Mesenchymal stem cell (in vitro differentiated cells and primary cell): Measurements from ENCODE around the gene SFSWAP.
A peak's percentile ranks its signal among the peaks of the same experiment; 100 is the strongest.

ENCODE experiments used
- DNase-seq: peaks from one replicate; pipeline ENCODE4 v3.0.0-alpha.2; 2013
- H2AFZ ChIP-seq: one replicate; pipeline ENCODE4 v1.6.1; 2013; ENCODE audit warnings: low read depth, mild to moderate bottlenecking, control low read depth, inconsistent platforms, low read length, moderate library complexity
- H2AK5ac ChIP-seq: 2 replicates; pipeline ENCODE4 v1.6.1; 2013; ENCODE audit warnings: low read length, moderate library complexity, mild to moderate bottlenecking, inconsistent platforms; ENCODE audit not compliant: severe bottlenecking
- H2BK120ac ChIP-seq: one replicate; pipeline ENCODE4 v1.6.1; 2013; ENCODE audit warnings: low read depth, mild to moderate bottlenecking, inconsistent platforms, low read length, moderate library complexity
- H2BK12ac ChIP-seq, 2 experiments: one replicate each; pipeline ENCODE4 v1.6.1; 2013; ENCODE audit warnings: inconsistent platforms in 2 of 2, low read length in 2 of 2, mild to moderate bottlenecking in 2 of 2, moderate library complexity in 2 of 2, control low read depth in 1 of 2
- H2BK15ac ChIP-seq: one replicate; pipeline ENCODE4 v1.6.1; 2013; ENCODE audit warnings: mild to moderate bottlenecking, low read depth, inconsistent platforms; ENCODE audit not compliant: poor library complexity, severe bottlenecking
- H2BK5ac ChIP-seq: 2 replicates; pipeline ENCODE4 v1.6.1; 2013; ENCODE audit warnings: low read depth, mild to moderate bottlenecking, low read length, control low read depth, inconsistent platforms; ENCODE audit not compliant: poor library complexity, severe bottlenecking
- H3K14ac ChIP-seq, 2 experiments: one replicate each; pipeline ENCODE4 v1.6.1; 2013; ENCODE audit warnings: inconsistent platforms in 2 of 2, low read length in 2 of 2, control low read depth in 1 of 2, mild to moderate bottlenecking in 1 of 2, moderate library complexity in 1 of 2
- H3K18ac ChIP-seq, 2 experiments: one replicate each; pipeline ENCODE4 v1.6.1; 2013; ENCODE audit warnings: inconsistent platforms in 2 of 2, low read length in 2 of 2, control low read depth in 1 of 2, low read depth in 1 of 2, mild to moderate bottlenecking in 1 of 2
- H3K23ac ChIP-seq, 2 experiments: one replicate each; pipeline ENCODE4 v1.6.1; 2013; ENCODE audit warnings: inconsistent platforms in 2 of 2, low read length in 2 of 2, mild to moderate bottlenecking in 2 of 2, moderate library complexity in 2 of 2, control low read depth in 1 of 2
- H3K27ac ChIP-seq: 2 replicates; pipeline ENCODE4 v1.5.1; 2013; ENCODE audit warnings: mild to moderate bottlenecking, moderate library complexity, low read length, control low read depth, inconsistent platforms; ENCODE audit not compliant: poor library complexity, severe bottlenecking
- H3K27me3 ChIP-seq, 2 experiments: 2 replicates each; pipeline versions ENCODE4 v1.6.1 to v1.7.0; 2013; ENCODE audit warnings: low read length in 2 of 2, mild to moderate bottlenecking in 2 of 2, moderate library complexity in 2 of 2, control low read depth in 1 of 2, inconsistent platforms in 1 of 2; ENCODE audit not compliant: control insufficient read depth in 1 of 2, insufficient read depth in 1 of 2
- H3K36me3 ChIP-seq, 2 experiments: 2 replicates each; pipeline versions ENCODE4 v1.6.1 to v1.7.0; 2013; ENCODE audit warnings: low read length in 2 of 2, control low read depth in 1 of 2, inconsistent platforms in 1 of 2, low read depth in 1 of 2, mild to moderate bottlenecking in 1 of 2; ENCODE audit not compliant: insufficient read depth in 2 of 2, control insufficient read depth in 1 of 2
- H3K4ac ChIP-seq, 2 experiments: one replicate each; pipeline ENCODE4 v1.6.1; 2013; ENCODE audit warnings: inconsistent platforms in 2 of 2, low read length in 2 of 2, mild to moderate bottlenecking in 2 of 2, moderate library complexity in 2 of 2, control low read depth in 1 of 2, low read depth in 1 of 2
- H3K4me1 ChIP-seq: 2 replicates; pipeline ENCODE4 v1.6.1; 2013; ENCODE audit warnings: low read depth, low read length, control low read depth; ENCODE audit not compliant: control insufficient read depth, insufficient read depth
- H3K4me2 ChIP-seq: 2 replicates; pipeline ENCODE4 v1.6.1; 2013; ENCODE audit warnings: low read length, mild to moderate bottlenecking, inconsistent platforms; ENCODE audit not compliant: poor library complexity, severe bottlenecking
- H3K4me3 ChIP-seq, 2 experiments: 2 replicates each; pipeline versions ENCODE4 v1.5.1 to v1.7.0; 2013; ENCODE audit warnings: low read length in 2 of 2, mild to moderate bottlenecking in 2 of 2, control low read depth in 1 of 2, low read depth in 1 of 2; ENCODE audit not compliant: insufficient read depth in 1 of 2
- H3K79me1 ChIP-seq: replicated peaks from 2 replicates; pipeline ENCODE4 v1.6.1; 2013; ENCODE audit warnings: mild to moderate bottlenecking, control low read depth, low read length, inconsistent platforms; ENCODE audit not compliant: poor library complexity, severe bottlenecking
- H3K9ac ChIP-seq: 2 replicates; pipeline ENCODE4 v1.7.0; 2013; ENCODE audit warnings: mild to moderate bottlenecking, low read length, moderate library complexity
- H3K9me3 ChIP-seq: 2 replicates; pipeline ENCODE4 v1.7.0; 2013; ENCODE audit warnings: mild to moderate bottlenecking, low read length; ENCODE audit not compliant: control insufficient read depth
- H4K8ac ChIP-seq: one replicate; pipeline ENCODE4 v1.6.1; 2013; ENCODE audit warnings: inconsistent platforms, mild to moderate bottlenecking, low read length, moderate library complexity
- H4K91ac ChIP-seq: one replicate; pipeline ENCODE4 v1.6.1; 2013; ENCODE audit warnings: mild to moderate bottlenecking, low read length, inconsistent platforms
- WGBS: methylation state at CpG from one replicate; pipeline ENCODE4 v1.1.7; 2013; ENCODE audit warnings: mixed read lengths; 5-methylcytosine and 5-hydroxymethylcytosine counted together

SFSWAP gene

GRCh38 chr12:131796411-131796736, 85.5 kb downstream of the SFSWAP start:
- 96% methylated on average over 6 of the region's 6 CpGs for WGBS
- peak overlapping the region in 1 of 2 experiments; percentile 2 for H3K23ac ChIP-seq
- no peak overlapping the region for H3K4ac ChIP-seq

DNA sequence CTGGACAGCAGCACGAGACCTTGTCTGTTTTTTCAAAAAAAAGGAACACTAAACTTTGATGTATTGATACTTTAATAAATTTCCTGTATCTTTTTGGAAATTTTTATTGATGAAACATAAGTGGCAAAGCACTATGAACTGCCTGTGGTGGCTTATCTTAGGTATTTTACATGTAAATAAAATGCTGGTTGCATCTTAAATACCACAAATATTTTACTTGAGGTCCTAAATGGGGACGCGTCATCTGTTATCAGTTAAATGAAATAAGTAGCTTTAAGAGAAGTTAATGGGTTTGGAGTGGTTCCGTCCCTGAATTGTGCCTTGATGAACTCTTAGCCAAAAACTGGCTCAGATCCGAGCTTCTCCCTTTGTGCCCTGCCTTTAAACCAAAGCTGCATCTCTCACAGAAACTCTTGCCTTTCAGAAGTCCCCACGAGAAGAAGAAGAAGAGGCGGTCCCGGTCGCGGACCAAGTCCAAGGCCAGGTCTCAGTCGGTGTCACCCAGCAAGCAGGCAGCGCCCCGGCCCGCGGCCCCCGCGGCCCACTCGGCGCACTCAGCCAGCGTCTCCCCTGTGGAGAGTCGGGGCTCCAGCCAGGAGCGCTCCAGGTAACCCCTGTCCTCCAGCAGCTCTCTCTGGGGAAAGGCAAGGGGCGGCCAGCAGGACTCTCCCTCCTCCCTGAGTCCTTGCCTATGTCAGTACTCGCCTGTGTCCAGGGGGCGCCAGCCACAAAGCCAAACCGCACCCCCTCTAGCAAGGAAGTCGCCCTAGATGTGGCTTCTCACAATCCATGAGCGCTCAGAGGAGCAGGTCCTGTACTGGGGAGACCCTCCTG, 86.1 kb downstream of the SFSWAP start:
- no peak overlapping the region for H3K4me2 ChIP-seq
- H2AFZ ChIP-seq, result no peak overlapping the region
- H3K18ac ChIP-seq, result no peak overlapping the region
- H4K8ac ChIP-seq, result no peak overlapping the region
- H2AK5ac ChIP-seq, result no peak overlapping the region
- peaks cover 71 to 80% of the 10 kb centered on the region in 2 experiments for H3K36me3 ChIP-seq
- WGBS, result 94% methylated on average over 27 of the region's 28 CpGs
- H2BK120ac ChIP-seq, result no peak overlapping the region
- H3K9me3 ChIP-seq, result no peaks in the 10 kb centered on the region
- H2BK12ac ChIP-seq, result no peak overlapping the region
- H3K4ac ChIP-seq, result no peak overlapping the region
- H3K27ac ChIP-seq, result no peak overlapping the region
- H2BK5ac ChIP-seq, result no peak overlapping the region
- H3K27me3 ChIP-seq, result no peaks in the 10 kb centered on the region
- no peak overlapping the region for H3K14ac ChIP-seq
- DNase-seq, result no peak
- peaks cover 12% of the 10 kb centered on the region for H3K79me1 ChIP-seq
- no peak overlapping the region for H3K23ac ChIP-seq
- H3K4me3 ChIP-seq, result no peak overlapping the region
- no peak overlapping the region for H3K9ac ChIP-seq
- H2BK15ac ChIP-seq, result no peak overlapping the region
- H3K4me1 ChIP-seq, result peaks cover 10% of the 10 kb centered on the region
- no peak overlapping the region for H4K91ac ChIP-seq

More at GRCh38 chr12:131796411-131796736, 85.5 kb downstream of the SFSWAP start:
- Histone ChIP-seq H2AFZ (no peak overlapping the region), H3K27me3 (no peaks in the 10 kb centered on the region), H3K4me2 (no peak overlapping the region), H3K9me3 (no peaks in the 10 kb centered on the region), H2BK120ac (no peak overlapping the region), H2BK15ac (no peak overlapping the region), H3K27ac (no peak overlapping the region), H3K4me1 (peaks cover 10% of the 10 kb centered on the region), H2AK5ac (no peak overlapping the region), H3K36me3 (peaks cover 71 to 80% of the 10 kb centered on the region in 2 experiments), H4K91ac (no peak overlapping the region), H2BK12ac (no peak overlapping the region), H3K79me1 (peaks cover 12% of the 10 kb centered on the region), H3K4me3 (no peak overlapping the region), H2BK5ac (no peak overlapping the region), H3K18ac (no peak overlapping the region), H3K9ac (no peak overlapping the region), H4K8ac (no peak overlapping the region), H3K14ac (no peak overlapping the region)
- DNase-seq, result no peak

GRCh38 chr12:131797588-131797934, 86.7 kb downstream of the SFSWAP start:
- no peak overlapping the region for H4K8ac ChIP-seq
- H3K4me2 ChIP-seq, result no peak overlapping the region
- no peak overlapping the region for H2AK5ac ChIP-seq
- no peaks in the 10 kb centered on the region for H3K9me3 ChIP-seq
- DNase-seq, result no peak
- WGBS, result 97% methylated on average over 10 of the region's 10 CpGs
- H2BK5ac ChIP-seq, result no peak overlapping the region
- peaks cover 69 to 80% of the 10 kb centered on the region in 2 experiments for H3K36me3 ChIP-seq
- no peak overlapping the region for H2BK15ac ChIP-seq
- H3K4ac ChIP-seq, result no peak overlapping the region
- no peak overlapping the region for H4K91ac ChIP-seq
- no peak overlapping the region for H3K18ac ChIP-seq
- H2AFZ ChIP-seq, result no peak overlapping the region
- no peak overlapping the region for H2BK12ac ChIP-seq
- no peak overlapping the region for H3K9ac ChIP-seq
- H3K14ac ChIP-seq, result no peak overlapping the region
- H2BK120ac ChIP-seq, result no peak overlapping the region
- H3K4me1 ChIP-seq, result peaks cover 10% of the 10 kb centered on the region
- H3K27ac ChIP-seq, result no peak overlapping the region
- peaks cover 12% of the 10 kb centered on the region for H3K79me1 ChIP-seq
- no peak overlapping the region for H3K23ac ChIP-seq
- no peak overlapping the region for H3K4me3 ChIP-seq
- no peaks in the 10 kb centered on the region for H3K27me3 ChIP-seq

- Histone ChIP-seq H4K8ac (no peak overlapping the region), H2BK5ac (no peak overlapping the region), H3K4me3 (no peak overlapping the region), H3K14ac (no peak overlapping the region), H3K9ac (no peak overlapping the region), H2BK120ac (no peak overlapping the region), H4K91ac (no peak overlapping the region), H3K79me1 (peaks cover 10% of the 10 kb centered on the region), H3K27ac (no peak overlapping the region), H3K27me3 (no peaks in the 10 kb centered on the region), H3K9me3 (no peaks in the 10 kb centered on the region), H3K18ac (no peak overlapping the region), H2BK15ac (no peak overlapping the region), H2AK5ac (no peak overlapping the region), H3K4me2 (peak overlapping the region; percentile 24), H3K4ac (no peak overlapping the region), H3K4me1 (peaks cover 13% of the 10 kb centered on the region), H2AFZ (no peak overlapping the region), H3K36me3 (peaks cover 59 to 73% of the 10 kb centered on the region in 2 experiments), H3K23ac (no peak overlapping the region), H2BK12ac (no peak overlapping the region)
- DNase-seq, result no peak
- 96% methylated on average over 20 of the region's 21 CpGs for WGBS
These were observed 88.3 kb downstream of the SFSWAP start for GRCh38 chr12:131799195-131799594.
